SK-N-SH (cell line): ENCODE measurements around the gene LRP11. TPM values are rescaled to one million over a fixed set of nuclear protein-coding genes. Genes with fewer than 3 reads are reported as not detected.

ENCODE experiments used
- CTCF ChIA-PET: fragments of 300-600, 350-600 bp; formaldehyde crosslinking; extraction: SDS; loops from one replicate; lab custom pipeline; 2021; lab: Yijun Ruan, JAX
- POLR2A ChIA-PET: fragments of 350-600 bp; sonication (Branson Sonifier 250); formaldehyde crosslinking; extraction: SDS; loops from one replicate; lab custom pipeline; 2020; ENCODE audit warnings: antibody characterized with exemption, inconsistent platforms; lab: Yijun Ruan, JAX
- DNase-seq: peaks from one replicate; pipeline ENCODE4 v3.0.0; 2012
- H2AFZ ChIP-seq: fragments of 200-600 bp; sonication (generic); 2 replicates; pipeline ENCODE4 v1.8.1; 2016; ENCODE audit warnings: antibody characterized with exemption, mild to moderate bottlenecking, low read depth
- H3F3A ChIP-seq: fragments of 200-600 bp; sonication (generic); replicated peaks from 2 replicates; pipeline ENCODE3; 2016; ENCODE audit warnings: antibody characterized with exemption, mild to moderate bottlenecking; ENCODE audit not compliant: insufficient read depth
- H3K27ac ChIP-seq, 2 experiments: fragments of 200-500 bp in 1 of 2; fragments of 200-600 bp in 1 of 2; sonication (Bioruptor generic) in 1 of 2; sonication (generic), shearing (Covaris generic) in 1 of 2; 2 replicates each; pipeline versions ENCODE4 v1.5.1 to v1.6.1; 2014 to 2016; ENCODE audit warnings: low read depth in 2 of 2, inconsistent platforms in 1 of 2, low read length in 1 of 2, mild to moderate bottlenecking in 1 of 2, mixed read lengths in 1 of 2
- H3K27me3 ChIP-seq: fragments of 200-600 bp; sonication (generic), shearing (Covaris generic); 2 replicates; pipeline ENCODE4 v1.6.1; 2016; ENCODE audit warnings: mixed run types; ENCODE audit not compliant: insufficient read depth
- H3K36me3 ChIP-seq, 2 experiments: fragments of 200-500 bp in 1 of 2; fragments of 200-600 bp in 1 of 2; sonication (Bioruptor generic) in 1 of 2; sonication (generic) in 1 of 2; replicated peaks in 1 of 2; 2 replicates each; pipeline versions ENCODE3 to v1.5.1; 2014 to 2016; ENCODE audit warnings: low read length in 1 of 2, mild to moderate bottlenecking in 1 of 2; ENCODE audit not compliant: insufficient read depth in 2 of 2, control insufficient read depth in 1 of 2
- H3K4me1 ChIP-seq, 2 experiments: fragments of 200-500 bp in 1 of 2; fragments of 200-600 bp in 1 of 2; sonication (Bioruptor generic) in 1 of 2; sonication (generic), shearing (Covaris generic) in 1 of 2; 2 replicates each; pipeline versions ENCODE4 v1.5.1 to v1.6.1; 2014 to 2016; ENCODE audit warnings: low read depth in 1 of 2, low read length in 1 of 2, mixed run types in 1 of 2; ENCODE audit not compliant: insufficient read depth in 2 of 2, control insufficient read depth in 1 of 2
- H3K4me2 ChIP-seq: fragments of 200-600 bp; sonication (generic), shearing (Covaris generic); 2 replicates; pipeline ENCODE4 v1.6.1; 2017; ENCODE audit warnings: mixed run types
- H3K4me3 ChIP-seq, 2 experiments: fragments of 200-500 bp in 1 of 2; fragments of 200-600 bp in 1 of 2; sonication (Bioruptor generic) in 1 of 2; sonication (generic), shearing (Covaris generic) in 1 of 2; 2 replicates each; pipeline versions ENCODE4 v1.5.1 to v1.8.1; 2014 to 2016; ENCODE audit warnings: low read depth in 2 of 2, inconsistent platforms in 1 of 2, low read length in 1 of 2, mild to moderate bottlenecking in 1 of 2, mixed read lengths in 1 of 2, moderate library complexity in 1 of 2
- H3K79me2 ChIP-seq: fragments of 200-600 bp; sonication (generic); 2 replicates; pipeline ENCODE4 v1.8.1; 2017; ENCODE audit warnings: mild to moderate bottlenecking; ENCODE audit not compliant: insufficient read depth
- H3K9ac ChIP-seq: fragments of 200-600 bp; sonication (generic); 2 replicates; pipeline ENCODE4 v1.6.1; 2017; ENCODE audit warnings: mixed run types
- H3K9me2 ChIP-seq: fragments of 200-600 bp; sonication (generic); 2 replicates; pipeline ENCODE4 v1.6.1; 2017; ENCODE audit warnings: mixed run types
- H3K9me3 ChIP-seq: fragments of 200-600 bp; sonication (generic); 2 replicates; pipeline ENCODE4 v1.6.1; 2017; ENCODE audit warnings: mixed run types, mild to moderate bottlenecking, moderate library complexity
- H4K20me1 ChIP-seq: fragments of 200-600 bp; sonication (generic); 2 replicates; pipeline ENCODE4 v1.6.1; 2017; ENCODE audit warnings: mild to moderate bottlenecking, mixed run types; ENCODE audit not compliant: insufficient read depth
- CTCF ChIP-seq: fragments of 200-600 bp; sonication (generic); IDR thresholded peaks from 2 replicates; pipeline ENCODE4 v1.6.1; 2017; ENCODE audit warnings: antibody characterized with exemption, mild to moderate bottlenecking, moderate library complexity
- EP300 ChIP-seq, 2 experiments: IDR thresholded peaks; 2 replicates each; pipeline versions ENCODE4 v1.4.0 to v1.6.1; 2012; ENCODE audit warnings: borderline replicate concordance in 1 of 2, low read depth in 1 of 2, low read length in 1 of 2
- EZH2phosphoT487 ChIP-seq: fragments of 200-600 bp; sonication (generic); IDR thresholded peaks from 2 replicates; pipeline ENCODE4 v1.6.1; 2017; ENCODE audit warnings: low read depth, mixed run types, mild to moderate bottlenecking, antibody characterized with exemption, moderate library complexity, borderline replicate concordance
- FOXM1 ChIP-seq: IDR thresholded peaks from 2 replicates; pipeline ENCODE4 v1.4.0; 2012; ENCODE audit warnings: low read depth, mild to moderate bottlenecking
- GABPA ChIP-seq: IDR thresholded peaks from 2 replicates; pipeline ENCODE4 v1.4.0; 2012; ENCODE audit warnings: low read depth, mild to moderate bottlenecking
- GATA2 ChIP-seq: sonication (generic); formaldehyde crosslinking; IDR thresholded peaks from 2 replicates; pipeline ENCODE4 v1.5.0; 2020; ENCODE audit warnings: mild to moderate bottlenecking, missing genetic modification reagents
- MEF2A ChIP-seq: IDR thresholded peaks from 2 replicates; pipeline ENCODE4 v1.4.0; 2012; ENCODE audit warnings: low read depth, borderline replicate concordance
- MXI1 ChIP-seq: IDR thresholded peaks from 2 replicates; pipeline ENCODE4 v1.6.1; 2012; ENCODE audit warnings: mild to moderate bottlenecking, low read depth, low read length, improper control_type of control experiment
- RAD21 ChIP-seq: IDR thresholded peaks from 2 replicates; pipeline ENCODE4 v1.6.1; 2012; ENCODE audit warnings: mild to moderate bottlenecking, low read length
- RCOR1 ChIP-seq: fragments of 150-350 bp; IDR thresholded peaks from 2 replicates; pipeline ENCODE4 v1.6.1; 2017; ENCODE audit warnings: antibody characterized with exemption, low read length
- RFX5 ChIP-seq: IDR thresholded peaks from 2 replicates; pipeline ENCODE4 v1.6.1; 2012; ENCODE audit warnings: mild to moderate bottlenecking, improper control_type of control experiment, low read length
- TAF1 ChIP-seq: IDR thresholded peaks from 2 replicates; pipeline ENCODE4 v1.6.1; 2012; ENCODE audit warnings: low read depth, mild to moderate bottlenecking, low read length, moderate library complexity, borderline replicate concordance
- WGBS: methylation state at CpG from one replicate; pipeline ENCODE4 v1.1.6; 2017; ENCODE audit warnings: low lambda C conversion rate; 5-methylcytosine and 5-hydroxymethylcytosine counted together
- polyA plus RNA-seq, 3 experiments: library from polyadenylated mRNA; depleted of rRNA; stranded (reverse); fragments of >200 nt; gene quantifications; 2 replicates each; pipeline ENCODE4 v1.2.3, GENCODE V29; 2012

Gene LRP11
- polyA plus RNA-seq, 1 of the 3 experiments (the other 2 are of a cell fraction) = 25.0 TPM

GRCh38 chr6:149885888-149886287, 21.7 kb upstream of the LRP11 start (continued):
- TF ChIP-seq EZH2phosphoT487 (no peak), RFX5 (no peak), MEF2A (no peak), RAD21 (no peak)
- TF ChIP-seq, all 33 proteins: peak for 0

GRCh38 chr6:149884617-149885016, 20.5 kb upstream of the LRP11 start:
- Histone ChIP-seq H3K79me2 (no peaks in the 10 kb centered on the region), H3K9ac (no peak overlapping the region), H3K27me3 (no peaks in the 10 kb centered on the region), H3K9me3 (no peaks in the 10 kb centered on the region), H3K36me3 (no peaks in the 10 kb centered on the region), H4K20me1 (no peaks in the 10 kb centered on the region), H3K4me3 (no peak overlapping the region), H2AFZ (no peak overlapping the region), H3K4me2 (no peak overlapping the region), H3K9me2 (no peaks in the 10 kb centered on the region), H3F3A (no peaks in the 10 kb centered on the region), H3K27ac (no peak overlapping the region), H3K4me1 (no peaks in the 10 kb centered on the region)
- POLR2A ChIA-PET = no interaction called here
- WGBS = 82% methylated on average over 5 of the region's 7 CpGs
- TF ChIP-seq MXI1 = no peak
- TF ChIP-seq MEF2A = no peak
- TF ChIP-seq TAF1 = no peak
- no peak for DNase-seq
- CTCF ChIA-PET = no interaction called here

GRCh38 chr6:149884215-149884614, 20.1 kb upstream of the LRP11 start:
- no peaks in the 10 kb centered on the region for H3K36me3 ChIP-seq
- H3K27me3 ChIP-seq = no peaks in the 10 kb centered on the region
- no peak overlapping the region for H3K27ac ChIP-seq
- no peaks in the 10 kb centered on the region for H3K9me2 ChIP-seq
- H3K79me2 ChIP-seq = no peaks in the 10 kb centered on the region
- no peak overlapping the region for H3K4me3 ChIP-seq
- no peak overlapping the region for H3K9ac ChIP-seq
- no peaks in the 10 kb centered on the region for H3K4me1 ChIP-seq
- H3K9me3 ChIP-seq = no peaks in the 10 kb centered on the region
- H3K4me2 ChIP-seq = no peak overlapping the region
- ChIA-PET CTCF (no interaction called here), POLR2A (no interaction called here)
- H2AFZ ChIP-seq = no peak overlapping the region
- no peak for DNase-seq
- H3F3A ChIP-seq = no peaks in the 10 kb centered on the region
- no peak for TF ChIP-seq RCOR1
- no peak for TF ChIP-seq EP300 (IDR thresholded peaks at IDR 0.05; ENCODE audit: borderline replicate concordance in 1 of 2, low read depth in 1 of 2, low read length in 1 of 2)
- TF ChIP-seq GATA2 (CRISPR knock-in tag) = no peak
- TF ChIP-seq CTCF = no peak
- no peak for TF ChIP-seq MEF2A
- TF ChIP-seq RFX5 = no peak
- no peak for TF ChIP-seq FOXM1
- no peak for TF ChIP-seq GABPA
- H4K20me1 ChIP-seq = no peaks in the 10 kb centered on the region
- WGBS = 85% methylated on average over 11 of the region's 11 CpGs
